CD4-positive, alpha-beta T cell treated with Interleukin-10 for 1 hour (primary cell): ENCODE data around the gene DIP2C.
"Not testable (repeated sequence)": the region's sequence is repeated elsewhere in the genome, so short reads cannot be mapped to it uniquely, and the experiment has no call there.

Source experiments
- DNase-seq: peaks from one replicate; pipeline ENCODE4 v3.0.0-alpha.2; 2020

Gene DIP2C

DNA sequence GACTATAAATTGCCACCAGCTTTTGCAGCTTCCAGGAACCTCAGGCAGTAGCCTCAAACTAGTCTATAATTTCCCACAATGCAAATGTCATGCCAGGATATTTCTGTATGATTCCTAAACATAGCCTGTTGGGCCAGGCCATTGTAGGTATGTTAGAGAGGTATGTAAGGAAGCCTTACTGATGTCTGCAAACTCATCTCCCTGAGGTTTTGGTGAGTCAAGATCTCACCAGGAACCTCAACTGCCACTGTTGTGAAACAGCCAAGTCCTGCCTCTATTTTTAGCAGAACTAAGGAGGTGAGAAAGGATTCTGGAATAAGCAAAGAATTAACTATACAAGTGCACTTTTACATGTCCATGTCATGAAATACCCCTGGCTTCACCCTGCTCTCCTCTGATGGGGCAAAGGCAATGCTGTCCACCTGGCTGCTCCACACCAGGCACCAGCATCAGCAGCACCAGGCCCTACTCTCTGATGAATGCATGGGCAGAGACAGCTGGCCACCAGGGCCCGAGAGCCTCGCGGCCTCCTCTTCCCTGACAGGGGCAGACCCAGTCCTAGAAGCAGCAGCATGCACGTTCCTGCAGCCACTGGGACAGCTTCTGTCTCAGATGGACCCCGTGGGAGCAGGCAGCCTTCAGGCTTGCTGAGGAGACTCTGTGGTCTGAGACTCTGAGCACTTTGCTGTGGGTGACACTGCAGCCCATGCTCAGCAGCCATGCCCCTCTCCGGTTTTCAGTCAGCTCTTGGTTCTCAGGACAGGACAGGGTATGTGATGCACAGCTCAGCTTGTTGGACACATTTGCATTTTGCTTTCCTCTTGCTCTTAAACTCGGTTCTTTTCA is 407.0 kb downstream of the DIP2C start:
- no peak for DNase-seq

DNA sequence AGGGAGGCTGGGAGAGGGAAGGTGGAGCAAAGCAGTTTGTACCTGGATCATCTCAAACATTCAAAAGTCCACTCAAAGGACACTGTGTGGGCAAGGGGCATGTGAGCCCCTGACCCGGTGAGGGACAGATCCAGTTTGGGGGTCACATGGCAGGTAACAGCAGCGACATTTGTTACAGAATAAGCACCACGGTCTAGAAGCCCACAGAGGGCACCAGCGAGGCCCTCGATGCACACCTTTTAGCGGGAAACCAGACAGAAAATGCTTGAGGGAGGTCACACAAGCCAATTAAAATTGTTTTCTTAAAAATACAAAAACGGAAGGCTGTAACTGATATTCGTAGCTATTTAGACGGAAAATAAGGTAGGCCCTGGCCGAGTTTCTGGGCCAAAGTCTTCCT is 409.8 kb downstream of the DIP2C start:
- no peak for DNase-seq

DNA sequence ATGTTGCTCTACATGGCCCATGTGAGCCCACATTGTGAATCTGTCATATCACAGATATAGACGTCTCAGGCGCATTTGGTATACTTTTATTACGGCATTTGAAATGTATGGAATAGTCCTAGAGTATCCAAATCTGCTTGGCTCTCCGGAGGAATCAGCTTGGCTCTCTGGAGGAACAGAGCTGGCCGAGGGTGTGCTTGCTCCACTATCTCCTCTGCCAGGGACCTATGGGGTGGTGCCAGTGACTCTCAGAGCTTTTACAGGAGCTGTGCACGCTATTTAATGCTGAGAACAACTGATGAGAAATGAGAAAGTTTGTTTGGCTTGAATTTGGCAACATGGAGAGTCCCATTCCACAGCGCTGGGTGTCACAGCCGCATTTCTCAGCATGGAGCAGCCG is 410.2 kb downstream of the DIP2C start:
- DNase-seq: no peak

DNA sequence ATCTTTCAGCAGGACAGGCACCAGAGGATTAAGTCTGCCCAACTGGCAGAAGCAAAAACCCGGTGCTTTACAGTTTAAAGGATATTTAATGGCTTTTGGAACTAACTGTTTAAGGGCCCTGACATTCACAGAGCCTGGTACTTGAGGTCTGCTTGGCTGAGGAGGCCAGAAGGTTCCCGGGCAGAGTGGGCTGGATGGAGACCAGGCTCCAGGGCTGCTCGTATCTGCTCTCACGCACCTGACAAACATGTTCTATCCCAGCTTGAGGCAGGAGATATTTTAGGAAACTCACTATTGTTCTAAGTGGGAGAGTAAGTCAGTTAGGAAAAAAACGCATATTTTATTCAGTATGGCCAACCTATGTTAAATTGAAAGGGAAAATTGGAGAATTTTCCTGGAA is 410.8 kb downstream of the DIP2C start:
- no peak for DNase-seq

DNA sequence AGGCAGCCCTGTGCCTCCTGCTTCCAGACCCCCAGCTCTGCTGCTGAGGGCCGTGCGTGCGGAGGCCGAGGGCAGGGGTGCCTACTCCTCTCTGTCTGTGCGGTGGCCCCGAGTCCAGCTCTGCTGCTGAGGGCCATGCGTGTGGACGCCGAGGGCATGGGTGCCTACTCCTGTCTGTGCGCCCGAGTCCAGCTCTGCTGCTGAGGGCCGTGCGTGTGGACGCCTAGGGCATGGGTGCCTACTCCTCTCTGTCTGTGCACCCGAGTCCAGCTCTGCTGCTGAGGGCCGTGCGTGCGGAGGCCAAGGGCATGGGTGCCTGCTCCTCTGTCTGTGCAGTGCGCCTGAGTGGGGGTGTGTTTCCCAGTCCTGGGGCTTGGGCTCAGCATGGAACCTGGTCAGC is 411.5 kb downstream of the DIP2C start:
- no peak for DNase-seq

DNA sequence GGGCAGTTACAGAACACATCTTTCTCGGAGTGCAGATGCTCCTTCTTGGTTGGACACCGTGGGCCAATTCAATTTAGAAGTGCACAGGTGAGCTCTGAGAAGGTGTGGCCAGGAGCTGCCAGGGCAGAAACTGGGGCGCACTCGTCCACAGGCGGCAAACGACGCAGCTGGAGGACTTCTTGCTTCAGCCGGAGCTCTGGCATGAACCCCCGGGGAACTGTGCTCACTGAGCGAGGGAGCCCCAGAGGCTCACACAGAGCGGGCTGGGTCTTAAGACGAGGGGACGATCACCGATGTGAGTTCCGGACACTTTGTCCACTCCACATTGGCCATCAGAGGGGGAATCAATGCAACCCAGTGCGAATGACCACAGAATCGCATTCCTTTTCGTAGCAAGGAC is 413.8 kb downstream of the DIP2C start:
- no peak for DNase-seq

DNA sequence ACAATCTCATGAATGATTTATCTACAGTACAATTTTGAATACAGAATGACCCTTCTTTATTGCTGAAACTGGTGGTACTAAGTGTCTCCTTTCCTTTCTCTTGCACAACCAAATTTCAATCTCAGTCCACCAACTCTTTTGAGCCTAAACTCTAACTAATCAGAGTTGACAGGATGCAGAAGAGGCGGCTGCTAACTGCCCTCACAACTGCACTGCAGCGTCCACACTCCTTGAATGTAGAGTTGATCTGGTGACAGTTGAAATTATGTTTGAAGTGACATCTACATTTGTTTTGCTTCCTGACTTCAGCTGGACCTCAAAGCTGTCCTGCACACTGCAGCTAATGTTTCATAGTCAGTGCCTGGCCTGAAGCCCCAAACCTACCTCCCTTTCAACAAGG is 414.6 kb downstream of the DIP2C start:
- DNase-seq: no peak

DNA sequence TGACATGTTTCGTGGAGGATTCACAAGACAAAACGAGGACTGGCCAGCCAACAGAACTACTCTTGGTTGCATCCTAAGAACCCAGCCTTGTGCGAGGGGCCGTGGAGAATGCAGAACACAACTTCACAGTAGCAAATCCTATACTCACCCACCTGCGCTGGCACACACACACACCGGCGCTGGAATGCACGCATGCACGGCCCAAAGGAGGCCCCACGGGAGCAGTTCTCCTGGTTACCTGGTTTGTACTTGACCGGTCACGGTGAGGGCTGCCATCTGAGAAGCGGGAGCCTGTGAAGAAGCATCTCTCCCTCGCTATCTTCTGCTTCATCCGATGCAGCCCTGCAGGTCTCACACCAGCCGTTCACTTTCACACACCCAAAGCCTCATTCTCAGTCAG is 416.4 kb downstream of the DIP2C start:
- no peak for DNase-seq

DNA sequence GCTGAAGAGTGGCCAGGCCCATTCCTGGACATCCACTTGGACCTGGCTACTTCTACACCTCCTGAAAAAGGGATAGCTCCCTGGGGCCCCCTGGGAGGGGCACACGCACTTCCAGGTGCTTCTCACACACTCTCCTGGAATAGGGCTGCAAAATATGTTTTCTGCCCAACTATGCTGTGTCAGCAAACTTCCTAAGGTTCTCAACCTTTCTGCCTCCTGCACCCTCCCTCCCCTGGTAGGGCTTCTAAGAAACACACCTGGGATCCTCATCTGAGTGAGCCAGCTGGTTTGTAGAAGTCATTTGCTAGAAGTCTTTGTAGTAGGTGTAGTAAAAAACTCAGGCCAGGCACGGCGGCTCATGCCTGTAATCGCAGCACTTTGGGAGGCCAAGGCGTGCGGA is 417.7 kb downstream of the DIP2C start:
- DNase-seq: no peak

DNA sequence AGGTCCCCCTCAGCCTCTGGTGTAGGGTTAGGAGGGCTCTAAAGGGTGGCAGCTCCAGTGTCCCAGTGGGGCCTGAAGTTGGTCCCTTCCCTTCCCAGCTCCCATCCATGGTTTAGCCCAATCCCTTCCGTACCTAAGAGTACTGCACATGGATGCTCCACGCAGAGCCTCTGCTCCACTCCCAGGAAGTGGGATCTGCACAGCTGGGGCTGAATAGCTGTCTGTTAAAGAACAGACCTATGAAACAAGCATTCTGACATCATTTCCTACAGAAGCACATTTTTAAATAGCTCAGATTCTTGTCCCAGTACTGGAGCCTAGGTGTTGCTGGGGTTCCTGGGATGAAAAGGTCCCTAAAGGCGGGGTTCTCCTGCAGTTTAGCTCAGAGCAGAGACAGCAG is 418.3 kb downstream of the DIP2C start:
- no peak for DNase-seq

DNA sequence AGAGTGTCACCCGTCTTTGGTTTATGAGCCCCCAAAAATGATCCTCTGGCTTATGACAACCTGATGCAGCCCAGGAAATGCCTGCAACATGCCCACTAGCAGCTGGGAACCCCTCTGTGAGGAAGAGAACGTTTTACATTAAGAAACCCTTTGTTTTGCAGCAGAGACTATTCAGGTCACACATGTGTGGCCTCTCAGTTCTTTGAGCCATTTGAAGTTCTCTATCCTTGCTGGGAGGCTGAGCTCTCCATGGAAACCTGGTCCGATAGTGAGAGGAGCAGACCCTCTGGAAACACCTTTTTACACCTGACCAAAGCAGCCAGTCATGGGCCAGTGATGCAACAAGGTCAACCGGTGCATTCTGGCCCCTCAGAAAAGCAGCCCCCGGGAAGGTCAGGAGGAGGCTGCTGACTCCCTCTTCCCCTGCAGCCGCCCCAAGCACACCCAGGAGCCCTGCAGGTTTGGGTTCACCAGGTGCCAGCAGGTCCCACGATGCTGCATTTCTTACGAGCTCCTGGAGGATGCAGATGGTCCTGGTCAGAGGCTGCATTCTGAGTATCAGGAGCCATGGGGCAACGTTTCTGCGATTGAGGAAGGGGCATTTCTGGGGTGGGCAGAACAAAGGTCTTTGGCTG is 419.9 kb downstream of the DIP2C start:
- DNase-seq: no peak

DNA sequence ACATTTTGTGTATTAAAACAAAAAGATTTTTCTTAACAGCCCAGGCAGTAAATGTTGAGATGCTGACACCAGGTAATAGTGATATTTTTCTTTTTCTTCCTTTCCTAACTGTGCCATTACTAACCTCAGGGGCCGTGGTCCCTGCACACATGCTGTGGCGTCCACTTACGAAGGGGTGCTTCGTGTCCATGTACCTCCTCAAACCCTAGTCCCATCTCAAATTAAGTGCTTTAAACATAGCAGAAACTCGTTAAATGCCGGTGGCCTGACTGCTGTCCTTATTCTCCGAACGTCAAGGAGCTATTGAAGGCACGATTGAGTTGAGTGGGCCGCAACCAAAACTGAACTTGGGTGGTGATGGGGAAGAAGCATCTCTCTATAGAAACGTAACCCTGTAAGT is 421.8 kb downstream of the DIP2C start:
- no peak for DNase-seq

DNA sequence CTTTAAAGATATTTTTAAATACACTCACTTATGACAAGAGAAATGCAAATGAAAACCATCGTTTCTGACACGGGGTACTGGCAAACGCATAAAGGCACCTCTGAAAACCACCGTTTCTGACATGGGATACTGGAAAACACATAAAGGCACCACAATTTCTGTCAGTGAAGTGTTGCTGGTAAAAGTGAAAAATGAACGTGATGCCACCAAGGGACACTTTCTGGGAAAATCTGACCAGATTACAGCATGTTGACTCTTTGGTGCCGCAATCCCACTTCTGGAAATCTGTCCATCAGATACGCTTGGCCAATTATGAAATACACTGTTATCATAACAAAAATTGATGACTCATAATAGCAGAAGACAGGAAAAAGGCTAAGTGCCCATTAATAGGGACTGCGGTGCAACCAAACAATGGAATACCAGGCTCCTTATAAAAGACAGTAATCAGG is 422.5 kb downstream of the DIP2C start:
- DNase-seq: no peak

DNA sequence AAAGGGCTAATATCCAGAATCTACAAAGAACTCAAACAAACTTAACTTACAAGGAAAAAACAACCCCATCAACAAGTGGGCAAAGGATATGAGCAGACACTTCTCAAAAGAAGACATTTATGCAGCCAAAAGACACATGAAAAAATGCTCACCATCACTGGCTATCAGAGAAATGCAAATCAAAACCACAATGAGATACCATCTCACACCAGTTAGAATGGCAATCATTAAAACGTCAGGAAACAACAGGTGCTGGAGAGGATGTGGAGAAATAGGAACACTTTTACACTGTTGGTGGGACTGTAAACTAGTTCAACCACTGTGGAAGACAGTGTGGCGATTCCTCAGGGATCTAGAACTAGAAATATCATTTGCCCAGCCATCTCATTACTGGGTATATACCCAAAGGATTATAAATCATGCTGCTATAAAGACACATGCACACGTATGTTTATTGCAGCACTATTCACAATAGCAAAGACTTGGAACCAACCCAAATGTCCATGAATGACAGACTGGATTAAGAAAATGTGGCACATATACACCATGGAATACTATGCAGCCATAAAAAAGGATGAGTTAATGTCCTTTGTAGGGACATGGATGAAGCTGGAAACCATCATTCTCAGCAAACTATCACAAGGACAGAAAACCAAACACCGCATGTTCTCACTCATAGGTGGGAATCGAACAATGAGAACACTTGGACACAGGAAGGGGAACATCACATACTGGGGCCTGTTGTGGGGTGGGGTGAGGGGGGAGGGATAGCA is 423.5 kb downstream of the DIP2C start:
- not testable (repeated sequence) for DNase-seq

DNA sequence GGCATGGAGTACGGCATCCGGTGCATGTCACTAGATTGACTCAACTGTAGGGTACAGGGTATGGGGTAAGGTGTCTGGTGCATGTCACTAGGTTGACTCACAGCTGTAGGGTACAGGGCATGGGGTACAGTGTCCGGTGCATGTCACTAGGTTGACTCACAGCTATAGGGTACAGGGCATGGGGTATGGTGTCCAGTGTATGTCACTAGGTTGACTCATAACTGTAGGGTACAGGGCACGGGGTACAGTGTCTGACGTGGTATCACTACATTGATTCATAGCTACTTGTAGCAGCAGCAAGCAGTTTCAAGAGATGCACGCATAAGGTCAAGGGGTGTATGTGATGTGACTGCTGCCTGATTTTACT is 424.4 kb downstream of the DIP2C start:
- DNase-seq: not testable (repeated sequence)

DNA sequence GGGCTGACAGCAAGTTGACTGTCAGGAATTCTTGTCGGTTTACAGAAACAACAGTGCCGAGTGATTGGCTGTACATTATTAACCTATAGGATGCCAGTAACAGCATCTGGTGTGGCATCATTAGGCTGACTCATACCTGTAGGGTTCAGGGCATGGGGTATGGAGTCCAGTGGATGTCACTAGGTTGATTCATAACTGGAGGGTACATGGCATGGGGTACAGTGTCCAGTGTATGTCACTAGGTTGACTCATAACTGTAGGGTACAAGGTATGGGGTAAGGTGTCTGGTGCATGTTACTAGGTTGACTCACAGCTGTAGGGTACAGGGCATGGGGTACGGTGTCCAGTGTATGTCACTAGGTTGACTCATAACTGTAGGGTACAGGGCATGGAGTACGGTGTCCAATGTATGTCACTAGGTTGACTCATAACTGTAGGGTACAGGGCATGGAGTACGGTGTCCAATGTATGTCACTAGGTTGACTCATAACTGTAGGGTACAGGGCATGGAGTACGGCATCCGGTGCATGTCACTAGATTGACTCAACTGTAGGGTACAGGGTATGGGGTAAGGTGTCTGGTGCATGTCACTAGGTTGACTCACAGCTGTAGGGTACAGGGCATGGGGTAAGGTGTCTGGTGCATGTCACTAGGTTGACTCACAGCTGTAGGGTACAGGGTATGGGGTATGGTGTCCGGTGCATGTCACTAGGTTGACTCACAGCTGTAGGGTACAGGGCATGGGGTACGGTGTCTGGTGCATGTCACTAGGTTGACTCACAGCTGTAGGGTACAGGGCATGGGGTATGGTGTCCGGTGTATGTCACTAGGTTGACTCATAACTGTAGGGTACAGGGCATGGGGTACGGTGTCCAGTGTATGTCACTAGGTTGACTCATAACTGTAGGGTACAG is 425.1 kb downstream of the DIP2C start:
- not testable (repeated sequence) for DNase-seq

DNA sequence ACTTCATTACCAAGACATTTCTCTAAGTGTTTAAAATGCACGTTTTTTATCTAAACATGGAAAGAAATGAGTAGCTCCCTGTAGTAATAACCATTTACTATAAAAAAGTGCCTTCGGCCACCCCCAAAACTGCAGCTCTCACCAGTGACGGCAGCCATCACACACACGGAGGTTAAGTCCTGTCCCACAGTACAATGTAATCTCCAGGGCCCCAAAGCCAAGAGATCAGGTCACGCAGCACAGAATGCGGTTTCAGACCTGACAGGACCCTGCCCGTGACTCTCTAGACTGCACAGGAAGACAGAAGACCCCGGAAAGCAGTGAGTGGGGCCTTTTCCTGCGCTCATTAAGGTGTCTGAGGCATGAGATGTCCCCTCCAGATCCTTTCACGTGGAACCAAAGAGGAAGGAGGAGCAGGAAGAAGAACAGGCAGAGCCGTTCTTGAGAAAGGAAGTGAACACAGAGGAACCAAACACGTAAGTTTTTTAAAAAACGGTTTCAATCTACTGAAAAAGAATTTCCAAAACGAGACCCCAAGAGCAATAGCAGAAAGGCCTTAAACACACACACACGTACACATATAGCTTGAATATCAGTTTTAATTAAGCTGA is 428.5 kb downstream of the DIP2C start:
- no peak for DNase-seq

DNA sequence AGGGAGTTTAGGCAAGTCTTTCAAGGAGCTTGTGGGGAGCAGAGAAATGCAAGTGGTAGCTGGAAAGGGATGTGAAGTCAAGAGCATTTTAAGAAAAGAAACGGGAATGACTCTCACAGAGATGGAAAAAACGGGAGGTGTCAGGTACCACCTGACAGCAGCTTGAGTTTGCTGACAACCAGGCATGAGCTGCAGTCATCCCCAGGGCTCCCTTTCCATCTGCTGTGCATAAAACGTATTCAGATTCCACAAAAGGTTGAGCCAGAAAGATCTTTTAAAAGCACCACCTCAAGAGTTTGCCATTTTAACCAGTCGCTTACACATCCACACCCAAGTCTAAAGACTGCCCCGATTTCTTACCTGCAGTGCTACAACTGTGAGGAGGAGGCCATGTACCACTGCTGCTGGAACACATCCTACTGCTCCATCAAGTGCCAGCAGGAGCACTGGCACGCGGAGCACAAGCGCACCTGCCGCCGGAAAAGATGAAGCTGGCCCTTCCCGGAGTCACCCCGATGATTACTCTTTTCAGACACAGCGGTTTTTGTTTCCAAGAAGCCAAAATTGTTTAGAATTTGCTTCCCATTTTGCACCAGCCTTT is 437.4 kb downstream of the DIP2C start:
- no peak for DNase-seq

DNA sequence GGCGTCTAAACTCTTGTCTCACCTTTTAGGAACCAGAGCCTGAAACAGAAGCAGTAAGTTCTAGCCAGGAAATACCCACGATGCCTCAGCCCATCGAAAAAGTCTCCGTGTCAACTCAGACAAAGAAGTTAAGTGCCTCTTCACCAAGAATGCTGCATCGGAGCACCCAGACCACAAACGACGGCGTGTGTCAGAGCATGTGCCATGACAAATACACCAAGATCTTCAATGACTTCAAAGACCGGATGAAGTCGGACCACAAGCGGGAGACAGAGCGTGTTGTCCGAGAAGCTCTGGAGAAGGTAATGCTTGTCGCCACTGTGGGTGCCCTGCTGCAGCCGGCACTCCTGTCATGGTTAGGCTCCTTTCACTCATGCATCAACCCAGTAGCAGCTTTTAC is 441.2 kb downstream of the DIP2C start:
- DNase-seq: no peak

DNA sequence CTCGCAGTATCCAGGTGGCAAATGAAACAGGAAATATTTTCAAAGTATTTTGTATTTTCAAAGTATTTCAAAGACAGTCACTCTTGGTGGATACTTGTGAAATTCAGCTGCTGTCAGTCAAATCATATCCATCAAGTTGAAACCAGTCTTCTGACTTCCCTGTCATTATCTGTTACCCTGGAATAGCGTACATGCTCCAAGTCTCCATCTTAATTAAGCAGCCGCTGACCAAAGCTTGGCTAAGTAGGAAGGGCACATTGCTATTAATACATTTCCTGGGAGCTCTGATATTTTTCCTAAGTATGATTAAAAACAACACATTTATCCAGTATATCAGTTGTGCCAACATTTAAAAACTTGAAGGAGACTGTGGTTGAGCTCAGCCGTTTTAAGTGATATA is 442.0 kb downstream of the DIP2C start:
- DNase-seq: no peak

DNA sequence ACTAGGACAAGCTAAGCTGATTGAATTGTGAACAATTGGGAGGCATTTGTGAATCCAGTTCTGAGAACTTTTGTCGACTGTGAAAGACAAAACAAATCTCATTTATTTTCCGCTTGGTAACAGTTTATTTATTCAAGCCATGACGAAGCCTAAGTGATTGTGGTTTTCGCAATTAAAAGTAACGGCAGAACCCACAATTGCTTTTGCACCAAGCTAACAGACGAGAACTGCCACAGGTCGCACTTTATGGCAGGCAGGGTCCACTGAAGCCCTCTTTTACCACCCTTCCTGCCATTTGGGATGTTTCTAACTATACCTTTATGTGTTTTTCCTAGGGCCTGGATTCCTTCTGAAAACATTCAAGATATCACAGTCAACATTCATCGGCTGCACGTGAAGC is 443.0 kb downstream of the DIP2C start:
- peak; percentile 5 for DNase-seq

DNA sequence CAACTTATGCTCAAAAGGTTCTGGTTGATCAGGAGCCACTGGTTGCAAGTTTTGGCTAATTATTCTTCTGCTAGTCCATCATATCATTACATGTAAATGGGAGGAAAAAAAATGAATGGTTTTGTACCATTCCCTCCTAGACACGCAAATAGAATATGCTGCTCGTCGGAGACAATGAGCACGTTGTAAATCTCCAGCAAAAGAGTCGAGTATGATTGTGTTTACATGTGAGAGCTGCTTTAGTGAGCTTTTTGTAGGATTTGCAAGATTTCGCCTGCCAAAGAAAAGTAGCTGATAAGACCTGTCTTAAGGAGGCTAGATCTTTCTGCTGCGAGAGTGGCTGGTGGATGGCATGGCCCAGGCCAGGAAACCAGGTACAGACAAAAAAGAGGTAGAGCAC is 445.2 kb downstream of the DIP2C start:
- DNase-seq: no peak
